Measurements from ENCODE around the gene TLE2.
"Not testable (repeated sequence)": the region's sequence is repeated elsewhere in the genome, so short reads cannot be mapped to it uniquely, and the experiment has no call there.

TLE2 gene

DNA sequence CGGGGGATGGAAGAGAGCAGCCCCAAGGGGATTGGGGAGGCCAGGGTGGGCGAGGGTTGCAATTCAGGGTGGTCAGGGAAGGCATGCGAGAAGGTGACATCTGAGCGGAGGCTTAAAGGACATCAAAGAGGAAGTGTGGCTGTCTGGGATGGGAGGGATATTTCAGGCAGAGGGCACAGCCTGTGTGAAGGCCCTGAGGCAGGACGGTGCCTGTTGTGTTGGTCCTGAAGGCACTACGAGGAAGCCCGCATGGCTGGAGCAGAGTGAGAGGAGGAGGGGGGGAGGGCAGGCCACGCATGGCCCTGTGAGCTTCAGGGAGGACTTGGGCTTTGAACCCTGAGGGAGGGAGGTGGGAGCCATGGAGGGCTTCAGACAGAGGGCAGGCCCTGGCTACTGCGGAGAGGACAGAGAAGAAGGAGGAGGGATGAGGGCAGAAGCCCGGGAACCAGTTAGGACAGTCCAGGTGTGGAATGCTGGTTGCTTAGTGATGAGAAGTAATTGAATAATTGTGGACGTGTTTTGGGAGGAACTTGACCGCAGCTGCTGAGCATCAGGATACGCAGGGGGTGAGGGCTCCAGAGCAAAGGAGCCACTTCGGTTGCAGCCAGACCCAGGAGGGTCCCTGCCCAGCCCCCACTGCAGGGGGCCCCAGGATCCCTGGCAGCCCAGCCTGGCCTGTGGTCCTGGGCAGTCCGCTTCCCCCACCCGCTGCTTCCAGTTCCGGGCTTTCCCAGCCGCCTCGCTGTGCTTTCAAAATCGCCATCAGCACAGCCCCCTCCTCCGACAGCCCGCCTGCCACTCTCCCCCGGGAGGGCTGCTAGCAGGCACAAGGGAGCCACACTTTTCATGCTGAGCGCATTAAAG, 45.5 kb downstream of the TLE2 start:
- no peak for DNase-seq (ENCODE audit: low spot score)

DNA sequence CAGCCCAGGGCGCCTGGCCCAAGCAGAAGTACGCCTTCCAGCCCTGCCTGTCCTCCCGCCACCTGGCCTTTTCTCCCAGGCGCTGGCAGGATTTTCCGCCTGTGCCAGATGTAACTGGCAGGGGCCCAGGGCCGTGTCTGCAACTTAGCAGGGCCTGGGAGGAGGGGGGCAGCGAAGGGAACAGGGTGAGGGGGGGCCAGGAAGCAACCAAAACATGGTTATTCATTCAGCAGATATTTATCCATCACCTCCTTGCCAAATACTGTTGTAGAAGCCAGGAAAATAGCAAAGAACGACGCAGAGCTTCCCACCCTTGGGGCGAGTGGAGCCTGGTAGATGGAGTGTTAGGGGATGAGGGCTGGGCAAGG, 46.1 kb downstream of the TLE2 start:
- DNase-seq (ENCODE audit: low spot score) = peak; percentile 40

DNA sequence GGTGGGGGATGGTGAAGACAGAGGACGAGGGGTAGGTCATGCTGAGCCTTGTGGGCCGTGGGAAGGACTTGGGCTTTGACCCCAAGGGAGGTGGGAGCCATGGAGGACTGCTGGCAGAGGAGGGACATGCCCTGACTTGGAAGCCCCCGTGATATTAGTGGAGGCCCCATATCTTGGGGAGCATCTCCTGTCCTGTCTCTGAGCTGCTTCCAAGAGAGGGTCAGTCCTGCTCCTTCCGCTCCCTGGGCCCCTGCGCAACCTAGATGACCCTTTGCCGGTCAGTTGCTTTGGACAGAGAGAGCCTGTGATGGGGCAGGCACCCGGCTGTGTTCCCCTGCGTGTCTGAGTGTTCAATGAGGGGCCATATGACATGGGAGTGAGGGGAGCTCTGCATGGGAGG, 46.5 kb downstream of the TLE2 start:
- no peak for DNase-seq (ENCODE audit: low spot score)

DNA sequence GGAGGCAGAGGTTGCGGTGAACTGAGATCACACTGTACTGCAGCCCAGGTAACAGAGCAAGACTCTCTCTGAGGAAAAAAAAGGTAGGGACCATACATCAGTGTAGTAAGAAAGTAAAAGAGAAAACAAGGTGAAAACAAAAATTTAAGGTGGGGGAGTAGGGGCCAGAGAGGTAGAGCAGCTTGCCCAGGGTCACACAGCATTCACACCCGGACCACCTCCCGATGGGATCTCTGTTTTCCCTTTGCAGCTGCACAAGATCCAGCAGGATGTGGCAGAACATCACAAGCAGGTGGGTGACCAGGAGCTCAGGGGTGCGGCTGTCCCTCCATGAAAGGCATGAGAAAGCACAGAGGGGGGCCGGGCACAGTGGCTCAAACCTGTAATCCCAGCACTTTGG, 47.2 kb downstream of the TLE2 start:
- DNase-seq (ENCODE audit: low spot score) = no peak

DNA sequence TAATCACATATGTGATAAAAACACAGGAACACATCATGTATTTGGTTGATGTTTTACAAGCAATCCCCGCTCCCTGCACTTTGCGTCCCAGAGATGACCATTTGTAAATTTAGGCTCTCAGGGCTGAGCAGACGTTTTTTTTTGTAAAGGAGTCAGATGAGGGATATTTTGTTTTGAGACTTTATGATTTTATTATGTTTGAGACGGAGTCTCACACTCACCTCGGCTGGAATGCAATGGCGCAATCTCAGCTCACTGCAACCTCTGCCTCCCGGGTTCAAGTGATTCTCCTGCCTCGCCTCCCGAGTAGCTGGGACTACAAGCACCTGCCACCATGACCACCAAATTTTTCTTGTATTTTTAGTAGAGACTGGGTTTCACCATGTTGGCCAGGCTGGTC, 50.3 kb downstream of the TLE2 start:
- no peak for DNase-seq (ENCODE audit: low spot score)

DNA sequence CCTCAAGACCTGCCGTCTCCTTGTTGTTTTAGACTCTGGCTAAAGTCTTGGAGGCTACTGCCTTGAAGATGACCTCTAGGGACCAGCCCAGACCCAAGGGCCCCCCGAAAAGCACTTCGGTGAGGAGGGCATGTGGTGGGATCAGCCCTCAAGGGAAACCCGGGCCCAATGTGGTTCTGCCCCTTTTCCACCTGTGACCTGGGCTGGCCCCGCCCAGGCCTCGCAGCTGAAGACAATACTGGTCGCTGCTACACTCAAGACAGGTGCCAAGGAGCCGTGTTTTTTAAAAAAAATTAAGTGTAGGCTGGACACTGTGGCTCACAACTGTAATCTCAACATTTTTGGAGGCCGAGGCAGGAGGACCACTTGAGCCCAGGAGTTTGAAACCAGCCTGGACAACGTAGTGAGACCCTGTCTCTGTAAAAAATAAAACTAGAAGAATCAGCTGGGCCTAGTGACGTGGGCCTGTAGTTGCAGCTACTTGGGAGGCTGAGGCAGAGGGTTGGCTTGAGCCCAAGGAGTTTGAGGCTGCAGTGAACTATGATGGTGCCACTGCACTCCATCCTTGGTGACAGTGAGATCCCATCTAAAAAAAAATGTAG, 50.8 kb downstream of the TLE2 start:
- no peak for DNase-seq (ENCODE audit: low spot score)

DNA sequence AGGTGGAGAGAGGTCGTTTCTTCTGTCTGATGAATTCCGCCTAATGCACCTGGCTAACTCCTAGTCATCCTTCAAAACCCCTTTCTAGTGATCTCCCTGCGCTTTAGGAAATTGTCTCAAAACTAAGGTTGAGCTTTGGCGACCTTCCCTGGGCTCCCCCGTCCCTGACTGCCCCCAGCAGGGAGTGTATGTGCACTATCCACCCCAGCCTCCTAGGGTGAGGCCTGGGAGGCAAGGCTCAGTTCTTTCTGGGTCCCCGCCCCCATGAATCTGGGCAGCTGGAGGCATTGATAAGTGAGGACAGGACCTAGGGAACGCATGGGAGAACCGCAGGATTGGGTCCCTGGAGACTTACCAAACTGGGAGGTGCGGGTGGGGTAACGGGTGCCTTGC, 51.3 kb downstream of the TLE2 start:
- no peak for DNase-seq (ENCODE audit: low spot score)

DNA sequence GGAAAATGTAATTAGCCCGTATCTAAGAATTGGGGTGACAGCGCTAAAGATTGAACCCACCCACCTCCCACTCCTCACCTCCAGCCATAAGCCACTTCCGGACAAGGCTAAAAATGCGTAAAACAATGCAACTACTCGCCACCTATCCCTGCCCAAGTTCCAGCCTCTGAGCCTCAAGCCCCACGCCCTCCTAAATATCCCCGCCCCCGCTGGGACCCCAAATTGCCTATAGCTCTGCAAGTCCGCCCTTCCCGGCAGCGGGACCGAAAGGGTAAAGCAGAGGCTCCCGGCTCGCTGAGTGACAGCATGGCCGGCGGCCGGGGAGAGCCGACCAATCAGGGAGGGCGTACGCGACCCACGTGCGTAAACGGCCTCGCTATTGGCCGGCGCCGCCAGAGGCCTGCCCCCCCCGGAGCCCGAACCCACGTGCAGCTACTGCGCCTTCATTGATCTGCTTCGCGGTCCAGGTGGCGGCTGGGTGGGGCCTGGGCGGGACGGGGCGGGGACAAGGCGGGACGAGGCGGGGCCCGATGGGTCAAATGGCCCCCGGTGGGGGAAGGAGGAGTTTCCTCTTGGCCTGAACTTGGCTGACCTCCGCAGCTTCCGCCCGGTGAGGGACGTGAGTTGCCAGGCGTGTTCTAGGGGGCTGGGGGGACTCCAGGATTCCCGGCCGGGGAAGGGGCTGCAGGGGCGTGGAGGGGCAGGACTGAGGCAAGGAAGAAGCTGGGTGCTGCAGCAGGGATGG, 51.9 kb downstream of the TLE2 start, which contains the start of gene TLE6:
TLE6 (plus strand) TSS at position 564 of the 745 bp plus-strand sequence. CDS start 670 bp downstream, outside the sequence.
- DNase-seq (ENCODE audit: low spot score) = peak; percentile 88

DNA sequence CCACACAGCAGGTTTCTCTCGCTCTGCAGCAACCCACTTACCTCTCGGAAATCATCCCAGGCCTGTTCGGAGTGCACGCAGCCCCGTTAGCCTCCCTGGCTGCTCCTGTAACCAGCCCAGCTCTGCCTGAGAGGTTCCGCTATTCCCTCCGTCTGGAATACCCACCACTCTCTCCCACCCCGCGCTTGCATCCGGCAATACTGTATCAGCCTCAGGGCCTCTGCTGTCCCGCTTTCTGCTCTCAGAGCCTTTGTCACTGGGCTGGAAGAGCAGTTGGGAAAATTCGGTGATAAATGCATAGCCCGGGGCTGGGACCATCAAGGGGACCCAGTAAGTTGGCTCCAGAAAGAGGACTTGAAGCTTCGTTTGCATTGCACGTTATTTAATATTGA, 52.5 kb downstream of the TLE2 start:
- no peak for DNase-seq (ENCODE audit: low spot score)

DNA sequence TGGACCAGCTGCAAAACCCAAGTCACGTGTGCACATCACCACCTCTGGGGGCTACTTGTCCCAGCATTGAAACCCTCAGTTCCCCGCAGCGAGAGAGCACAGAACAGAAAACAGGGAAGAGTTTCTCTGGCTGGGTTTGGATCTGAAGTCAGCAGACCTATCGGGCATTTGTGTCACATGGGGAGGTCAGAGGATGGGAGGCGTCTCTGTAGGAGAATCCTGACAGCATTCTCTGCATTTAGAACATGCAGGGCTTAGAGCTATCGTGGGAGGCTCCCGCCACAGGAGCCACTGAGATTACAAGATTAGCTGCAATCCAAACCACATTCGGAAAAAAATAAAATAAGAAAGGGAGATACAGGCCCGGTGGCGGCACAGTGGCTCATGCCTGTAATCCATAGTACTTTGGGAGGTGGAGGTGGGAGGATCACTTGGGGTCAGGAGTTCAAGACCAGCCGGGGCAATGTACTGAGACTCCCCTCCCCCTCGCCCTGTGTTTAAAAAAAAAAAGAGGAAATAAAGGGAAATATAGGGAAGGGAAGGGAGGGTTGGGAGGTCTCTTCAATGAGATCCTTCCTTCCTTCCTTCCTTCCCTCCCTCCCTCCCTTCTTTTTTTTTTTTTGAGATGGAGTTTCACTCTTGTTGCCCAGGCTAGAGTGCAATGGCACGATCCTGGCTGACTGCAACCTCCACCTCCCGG, 54.6 kb downstream of the TLE2 start:
- no peak for DNase-seq (ENCODE audit: low spot score)

DNA sequence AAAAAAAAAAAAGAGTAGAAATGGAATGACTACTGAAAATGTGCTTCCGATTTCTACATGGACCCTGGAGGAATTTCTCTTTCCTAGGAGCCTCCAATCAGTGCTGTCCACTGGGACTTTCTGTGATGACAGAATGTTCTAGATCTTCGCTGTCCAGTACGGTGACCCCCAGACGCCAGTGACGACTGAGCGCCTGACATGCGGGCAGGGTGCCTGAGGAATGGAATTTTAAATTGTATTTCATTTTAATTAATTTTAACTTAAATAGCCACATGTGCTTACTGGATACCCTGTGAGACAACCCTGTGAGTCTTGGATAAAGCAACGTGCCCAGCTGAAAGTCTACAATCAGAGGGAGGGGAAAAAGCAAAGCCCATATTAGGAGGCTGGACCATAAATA, 55.9 kb downstream of the TLE2 start:
- DNase-seq (ENCODE audit: low spot score) = no peak

DNA sequence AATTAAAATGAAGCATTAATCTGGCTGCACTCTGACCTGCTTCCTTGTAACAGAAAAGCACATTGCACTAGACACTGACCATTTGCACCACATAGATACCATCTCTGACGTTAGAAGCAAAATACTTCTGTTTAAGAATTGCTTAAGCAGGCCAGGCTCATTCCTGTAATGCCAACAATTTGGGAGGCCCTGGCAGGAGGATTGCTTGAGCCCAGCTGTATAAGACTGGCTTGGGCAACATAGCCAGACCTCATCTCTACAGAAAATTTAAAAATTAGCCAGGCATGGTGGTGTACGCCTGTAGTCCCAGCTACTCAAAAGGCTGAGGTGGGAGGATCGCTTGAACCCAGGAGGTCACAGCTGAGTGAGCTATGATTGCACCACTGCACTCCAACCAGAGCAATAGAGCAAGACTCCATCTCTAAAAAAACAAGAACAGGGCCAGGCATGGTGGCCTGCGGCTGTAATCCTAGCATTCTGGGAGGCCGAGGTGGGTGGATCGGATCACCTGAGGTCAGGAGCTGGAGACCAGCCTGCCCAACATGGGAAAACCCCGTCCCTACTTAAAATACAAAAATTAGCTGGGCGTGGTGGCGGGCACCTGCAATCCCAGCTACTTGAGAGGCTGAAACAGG, 58.8 kb downstream of the TLE2 start:
- no peak for DNase-seq (ENCODE audit: low spot score)

DNA sequence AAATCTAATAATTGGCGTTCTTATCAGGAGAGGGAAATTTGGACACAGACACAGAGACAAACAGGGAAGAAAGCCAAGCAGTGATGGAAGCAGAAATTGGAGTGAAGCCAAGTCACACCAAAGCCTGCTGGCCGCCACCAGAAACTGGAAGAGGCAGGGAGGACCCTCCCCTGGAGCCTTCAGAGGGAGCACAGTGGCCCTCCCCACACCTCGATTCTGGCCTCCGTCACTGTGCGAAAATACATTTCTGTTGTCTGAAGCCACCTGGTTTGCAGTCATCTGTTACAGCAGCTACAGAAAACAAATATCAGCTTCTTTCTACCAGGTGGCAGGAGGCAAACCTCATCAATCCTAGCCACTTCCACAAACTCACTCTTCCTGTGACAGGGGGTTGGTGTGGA, 60.0 kb downstream of the TLE2 start:
- no peak for DNase-seq (ENCODE audit: low spot score)

DNA sequence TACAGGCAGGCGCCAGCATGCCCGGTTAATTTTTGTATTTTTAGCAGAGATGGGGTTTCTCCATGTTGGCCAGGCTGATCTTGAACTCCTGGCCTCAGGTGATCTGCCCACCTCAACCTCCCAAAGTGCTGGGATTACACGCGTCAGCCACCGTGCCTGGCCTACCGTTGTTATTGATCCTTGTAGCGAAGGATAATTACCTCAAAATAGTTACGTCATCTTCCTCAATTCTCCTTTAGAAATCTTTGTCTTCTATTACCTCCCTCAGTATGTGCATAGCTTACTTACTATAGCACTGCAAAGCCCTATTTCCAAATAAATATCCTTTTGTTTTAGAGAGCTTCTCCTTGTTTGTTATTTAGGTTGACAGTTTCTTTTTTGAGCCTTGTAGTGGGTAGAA, 61.1 kb downstream of the TLE2 start:
- DNase-seq (ENCODE audit: low spot score) = no peak

DNA sequence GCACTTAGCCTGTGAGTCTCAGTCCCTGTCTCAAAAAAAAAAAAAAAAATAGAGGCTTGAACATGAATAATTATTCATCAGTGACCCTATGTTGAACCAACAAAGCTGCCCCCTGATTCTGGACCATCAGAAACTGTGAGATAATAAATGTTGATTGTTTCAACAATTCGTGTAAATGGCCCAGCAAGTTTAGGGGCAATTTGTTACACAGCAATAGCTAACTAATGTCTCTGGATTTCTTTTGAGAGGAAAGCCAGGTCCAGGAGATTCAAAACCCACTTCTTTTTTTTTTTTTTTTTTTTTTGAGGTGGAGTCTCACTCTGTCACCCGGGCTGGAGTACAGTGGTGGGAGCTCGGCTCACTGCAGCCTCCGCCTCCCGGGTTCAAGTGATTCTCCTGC, 64.2 kb downstream of the TLE2 start:
- DNase-seq (ENCODE audit: low spot score) = no peak

DNA sequence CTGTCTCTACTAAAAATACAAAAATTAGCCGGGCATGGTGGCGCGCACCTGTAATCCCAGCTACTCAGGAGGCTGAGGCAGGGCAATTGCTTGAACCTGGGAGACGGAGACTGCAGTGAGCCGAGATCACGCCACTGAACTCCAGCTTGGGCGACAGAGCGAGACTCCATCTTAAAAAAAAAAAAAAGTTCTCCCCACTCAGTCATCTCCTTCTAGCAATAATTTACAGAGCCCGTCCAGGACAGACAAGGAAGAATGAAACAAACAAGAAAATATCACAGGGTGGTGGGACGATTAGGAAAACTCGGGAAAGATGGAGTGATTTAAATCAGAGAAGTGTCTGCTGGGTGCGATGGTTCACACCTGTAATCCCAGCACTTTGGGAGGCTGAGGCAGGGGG, 65.4 kb downstream of the TLE2 start:
- not testable (repeated sequence) for DNase-seq (ENCODE audit: low spot score)

DNA sequence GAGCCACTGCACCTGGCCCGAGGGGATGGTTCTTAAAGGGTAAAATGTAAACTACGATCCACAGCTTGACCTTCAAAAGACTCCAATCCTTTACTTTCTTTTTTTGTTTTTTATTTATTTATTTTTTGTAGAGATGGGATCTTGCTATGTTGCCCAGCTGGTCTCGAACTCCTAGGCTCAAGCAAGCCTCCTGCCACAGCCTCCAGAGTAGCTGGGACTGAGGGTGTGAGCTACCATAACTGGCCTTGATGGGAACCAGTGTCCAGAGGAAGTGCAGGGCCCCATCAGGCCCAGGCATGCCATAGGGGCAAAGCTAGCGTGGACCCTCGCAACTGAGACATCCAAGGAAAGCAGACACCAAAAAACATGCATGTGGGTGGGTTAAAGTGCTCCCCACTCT, 66.0 kb downstream of the TLE2 start:
- DNase-seq (ENCODE audit: low spot score) = no peak

DNA sequence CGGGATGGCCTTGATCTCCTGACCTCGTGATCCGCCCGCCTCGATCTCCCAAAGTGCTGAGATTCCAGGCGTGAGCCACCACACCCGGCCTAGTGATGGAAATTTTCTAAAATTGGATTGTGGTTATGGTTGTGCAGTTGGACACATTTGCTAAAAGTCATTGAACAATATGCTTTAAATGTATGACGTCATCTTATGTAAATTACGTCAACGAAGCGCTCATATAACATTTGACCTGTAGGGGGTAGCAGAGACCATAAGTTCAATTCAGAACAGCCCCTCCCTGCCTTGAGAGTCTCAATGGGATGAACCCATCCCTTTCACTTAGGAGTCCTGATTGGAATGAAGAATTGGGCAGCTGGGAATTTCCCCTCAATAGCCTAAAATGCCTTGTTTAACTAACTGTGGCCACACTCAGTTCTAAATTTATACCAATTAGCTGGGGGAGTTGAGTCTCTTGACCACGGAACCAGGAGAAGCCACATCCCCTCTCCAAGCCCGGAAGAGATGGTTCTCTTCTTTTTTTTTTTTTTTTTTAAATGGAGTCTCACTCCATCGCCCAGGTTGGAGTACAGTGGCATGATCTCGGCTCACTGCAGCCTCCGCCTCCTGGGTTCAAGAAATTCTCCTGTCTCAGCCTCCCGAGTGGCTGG, 66.9 kb downstream of the TLE2 start:
- peak; percentile 75 for DNase-seq (ENCODE audit: low spot score)

DNA sequence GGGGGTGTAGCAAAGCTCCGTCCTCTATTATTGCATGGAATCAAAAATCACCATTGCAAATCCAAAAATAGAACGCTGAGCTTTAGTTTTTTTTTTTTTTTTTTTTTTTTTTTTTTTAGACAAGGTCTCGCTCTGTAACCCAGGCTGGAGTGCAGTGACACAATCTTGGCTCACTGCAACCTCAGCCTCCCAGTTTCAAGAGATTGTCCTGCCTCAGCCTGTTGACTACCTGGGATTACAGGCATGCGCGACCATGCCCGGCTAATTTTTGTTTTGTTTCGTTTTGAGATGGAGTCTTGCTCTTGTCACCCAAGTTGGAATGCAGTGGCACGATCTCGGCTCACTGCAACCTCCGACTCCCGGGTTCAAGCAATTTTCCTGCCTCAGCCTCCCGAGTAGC, 69.0 kb downstream of the TLE2 start:
- no peak for DNase-seq (ENCODE audit: low spot score)

DNA sequence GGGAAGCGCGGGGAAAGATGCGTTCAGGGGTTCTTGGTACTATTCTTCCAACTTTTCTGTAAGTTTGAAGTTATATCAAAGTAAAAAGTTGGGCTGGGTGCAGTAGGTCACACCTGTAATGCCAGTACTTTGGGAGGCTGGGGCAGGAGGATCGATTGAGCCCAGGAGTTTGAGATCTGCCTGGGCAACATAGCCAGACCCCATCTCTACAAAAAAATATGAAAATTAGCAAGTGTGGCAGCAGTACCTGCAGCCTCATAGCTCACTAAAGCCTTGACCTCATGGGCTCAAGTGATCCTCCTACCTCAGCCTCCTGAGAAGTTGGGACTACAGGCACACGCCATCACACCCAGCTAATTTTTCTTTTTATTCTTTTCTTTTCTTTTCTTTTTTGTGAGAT, 71.9 kb downstream of the TLE2 start:
- no peak for DNase-seq (ENCODE audit: low spot score)

DNA sequence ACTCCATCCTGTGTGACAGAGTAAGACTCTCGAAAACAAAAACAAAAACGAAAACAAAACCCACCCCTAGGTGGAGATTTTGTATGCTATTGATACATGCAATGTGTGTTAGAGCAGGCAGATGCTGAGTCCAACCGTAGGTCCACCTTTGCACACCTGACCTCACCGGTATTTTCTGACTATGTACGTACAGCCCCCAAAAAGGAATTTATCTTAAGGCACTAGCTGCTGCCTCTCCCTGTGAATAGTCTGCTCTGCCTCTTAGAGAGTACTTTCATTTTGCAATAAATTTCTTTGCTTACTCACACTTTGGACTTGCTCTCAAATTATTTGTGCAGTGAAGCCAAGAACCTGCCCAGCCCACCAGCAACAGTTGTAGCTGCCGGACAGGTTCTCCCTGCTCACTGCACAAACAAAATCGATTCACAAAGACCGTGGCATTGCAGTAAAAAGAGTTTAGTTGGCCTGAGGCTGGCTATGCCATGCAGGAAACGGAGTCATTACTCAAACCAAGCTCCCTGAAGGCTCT, 76.1 kb downstream of the TLE2 start:
- no peak for DNase-seq (ENCODE audit: low spot score)
